OCI-LY7 (cell line): ENCODE data around the gene EIF4H. TPM values are rescaled to one million over a fixed set of nuclear protein-coding genes. Genes with fewer than 3 reads are reported as not detected.
A peak's percentile ranks its signal among the peaks of the same experiment; 100 is the strongest.

ENCODE experiments used
- BruUV-seq: library from RNA; stranded (reverse); fragments of 400-500 nt; replicated peaks from 2 replicates; lab custom pipeline; 2021; lab: Mats Ljungman, UMichigan
- CTCF ChIA-PET: fragments of 300-600 bp; sonication (Branson Sonifier 250); formaldehyde crosslinking; loops from one replicate; lab custom pipeline; 2022; ENCODE audit warnings: antibody characterized with exemption; ENCODE audit not compliant: unreplicated experiment; lab: Charles Lee
- POLR2A ChIA-PET: fragments of 300-600 bp; sonication (Branson Sonifier 250); formaldehyde crosslinking; loops from one replicate; lab custom pipeline; 2022; ENCODE audit warnings: antibody characterized with exemption; lab: Charles Lee
- DNase-seq: peaks from one replicate; pipeline ENCODE4 v3.0.0-alpha.2; 2015; ENCODE audit warnings: low spot score
- H2AFZ ChIP-seq: fragments of 200-600 bp; sonication (generic), shearing (Covaris generic); 2 replicates; pipeline ENCODE4 v1.6.1; 2014; ENCODE audit warnings: mild to moderate bottlenecking, antibody characterized with exemption, low read length, moderate library complexity
- H3K27ac ChIP-seq: fragments of 200-600 bp; sonication (generic); 2 replicates; pipeline ENCODE4 v1.5.1; 2014; ENCODE audit warnings: mixed run types, low read depth, mild to moderate bottlenecking, moderate library complexity, low read length, inconsistent platforms; ENCODE audit not compliant: poor library complexity, severe bottlenecking
- H3K36me3 ChIP-seq: fragments of 200-600 bp; sonication (generic); 2 replicates; pipeline ENCODE4 v1.6.1; 2014; ENCODE audit warnings: mild to moderate bottlenecking, antibody characterized with exemption, low read length, moderate library complexity, mixed read lengths; ENCODE audit not compliant: insufficient read depth
- H3K4me1 ChIP-seq: fragments of 200-600 bp; sonication (generic); 2 replicates; pipeline ENCODE4 v1.5.1; 2014; ENCODE audit warnings: mild to moderate bottlenecking, low read length; ENCODE audit not compliant: insufficient read depth, poor library complexity, severe bottlenecking
- H3K4me2 ChIP-seq: fragments of 200-600 bp; sonication (generic); 2 replicates; pipeline ENCODE4 v1.6.1; 2014; ENCODE audit warnings: mild to moderate bottlenecking, low read length
- H3K4me3 ChIP-seq: fragments of 200-600 bp; sonication (generic); 2 replicates; pipeline ENCODE4 v1.5.1; 2014; ENCODE audit warnings: mild to moderate bottlenecking, low read depth, low read length; ENCODE audit not compliant: poor library complexity, severe bottlenecking
- H3K79me2 ChIP-seq: fragments of 200-600 bp; sonication (generic); 2 replicates; pipeline ENCODE4 v1.6.1; 2016; ENCODE audit warnings: low read depth, mild to moderate bottlenecking, low read length, moderate library complexity, mixed read lengths; ENCODE audit not compliant: insufficient read depth
- H3K9me2 ChIP-seq: fragments of 200-600 bp; sonication (generic); 2 replicates; pipeline ENCODE4 v1.6.1; 2016; ENCODE audit warnings: mild to moderate bottlenecking, low read length, mixed read lengths; ENCODE audit not compliant: insufficient read depth
- H3K9me3 ChIP-seq: fragments of 200-600 bp; sonication (generic); 2 replicates; pipeline ENCODE4 v1.6.1; 2014; ENCODE audit warnings: mild to moderate bottlenecking, mixed run types, low read length, mixed read lengths
- H4K20me1 ChIP-seq: fragments of 200-600 bp; sonication (generic); 2 replicates; pipeline ENCODE4 v1.6.1; 2014; ENCODE audit warnings: mild to moderate bottlenecking, antibody characterized with exemption, low read length, moderate library complexity, mixed read lengths; ENCODE audit not compliant: insufficient read depth
- CTCF ChIP-seq: fragments of 200-600 bp; sonication (generic); conservative IDR thresholded peaks from 2 replicates; pipeline ENCODE4 v1.5.1; 2014; ENCODE audit warnings: mild to moderate bottlenecking, antibody characterized with exemption, low read length, moderate library complexity, mixed read lengths
- EZH2phosphoT487 ChIP-seq: fragments of 200-600 bp; sonication (generic); IDR thresholded peaks from 2 replicates; pipeline ENCODE4 v1.6.1; 2018; ENCODE audit warnings: low read depth, borderline replicate concordance, mild to moderate bottlenecking, mixed run types, antibody characterized with exemption, low read length, moderate library complexity, mixed read lengths
- intact Hi-C: fragments of 100-400 bp; cut with micrococcal nuclease; formaldehyde crosslinking; loops from one replicate; pipeline ENCODE4 v1.10.0; 2022; ENCODE audit not compliant: unreplicated experiment
- total RNA-seq, 2 experiments: library from RNA; depleted of rRNA in 1 of 2; stranded (reverse); fragments of >200 nt in 1 of 2; shearing (Covaris generic) in 1 of 2; gene quantifications; 2 replicates each; pipeline ENCODE4 v1.2.3, GENCODE V29; 2014 to 2022

EIF4H gene
- total RNA-seq, 2 experiments from 2014 or later: 202 to 345 TPM

- no peak for DNase-seq
- H3K27ac ChIP-seq: peak overlapping the region; percentile 47
- CTCF ChIA-PET: no interaction called here
- H3K36me3 ChIP-seq: peaks cover 98% of the 10 kb centered on the region
- TF ChIP-seq CTCF: no peak
- TF ChIP-seq EZH2phosphoT487: no peak
- H3K79me2 ChIP-seq: no peaks in the 10 kb centered on the region
- H3K4me3 ChIP-seq: no peak overlapping the region
- no TSS peak for BruUV-seq
- intact Hi-C loops: no loop called here
- no peak overlapping the region for H2AFZ ChIP-seq
- H3K4me1 ChIP-seq: peaks cover 40% of the 10 kb centered on the region
- POLR2A ChIA-PET: interaction anchor here (0.6 to 0.7 kb wide), 2 partner anchors 20 to 168 kb away, joined by 4 to 6 read pairs; no protein-coding TSS in a partner anchor
- H3K4me2 ChIP-seq: no peak overlapping the region
- no peaks in the 10 kb centered on the region for H3K9me2 ChIP-seq
- 0 out of 2 replicates have a peak, but pooled peaks cover 7% of the 10 kb centered on the region for H4K20me1 ChIP-seq
- H3K9me3 ChIP-seq: no peaks in the 10 kb centered on the region
These were observed 59.6 kb downstream of the EIF4H start for GRCh38 chr7:74233655-74234285.

- Histone ChIP-seq H4K20me1 (0 out of 2 replicates have a peak, but pooled peaks cover 7% of the 10 kb centered on the region), H3K9me3 (no peaks in the 10 kb centered on the region), H3K36me3 (peaks cover 98% of the 10 kb centered on the region), H3K9me2 (no peaks in the 10 kb centered on the region), H3K4me2 (no peak overlapping the region), H3K27ac (peak overlapping the region; percentile 18), H3K79me2 (no peaks in the 10 kb centered on the region), H3K4me1 (peaks cover 25% of the 10 kb centered on the region), H2AFZ (no peak overlapping the region), H3K4me3 (no peak overlapping the region)
- DNase-seq: no peak
- no TSS peak for BruUV-seq
- POLR2A ChIA-PET: no interaction called here
- CTCF ChIA-PET: no interaction called here
- TF ChIP-seq CTCF (no peak), EZH2phosphoT487 (no peak)
- intact Hi-C loops: no loop called here
These were observed 61.5 kb downstream of the EIF4H start for GRCh38 chr7:74235518-74236268.
